K562 treated with DMSO at 1 percent for 48 hours (cell line): Measurements from ENCODE around the gene PSRC1. TPM values are rescaled to one million over a fixed set of nuclear protein-coding genes. Genes with fewer than 3 reads are reported as not detected.

Experiments used
- total RNA-seq: library from RNA; unstranded; fragments of 300-600 nt; gene quantifications from 2 replicates; pipeline ENCODE4 v1.2.3, GENCODE V29; 2022; ENCODE audit warnings: low replicate concordance; ENCODE audit errors: extremely low read depth

Gene PSRC1
- not detected in 2 replicates for total RNA-seq

GRCh38 chr1:109282952-109283747, at the start of gene PSRC1:
Gene PSRC1, minus strand, starts transcription at chr1:109283145.

GRCh38 chr1:109306832-109307273, 23.9 kb upstream of the PSRC1 start, which contains the start of gene MYBPHL:
Gene MYBPHL, minus strand, starts transcription at chr1:109307011. Its CDS starts 20 bp downstream, at chr1:109306991.

GRCh38 chr1:109248797-109249629, 33.9 kb downstream of the PSRC1 start, which contains the start of gene CELSR2:
Gene CELSR2, plus strand, starts transcription at chr1:109249539. Its CDS starts 541 bp downstream, at chr1:109250080.

Other genes with a start within 250 kb of the PSRC1 start
- gene WDR47, start 241.0 kb downstream of the PSRC1 start, total RNA-seq = not detected in 2 replicates
- gene TAF13, start 207.1 kb downstream of the PSRC1 start, total RNA-seq = not detected in 2 replicates
- not detected in 2 replicates for gene TMEM167B, start 192.4 kb downstream of the PSRC1 start, total RNA-seq
- gene ELAPOR1, start 169.0 kb downstream of the PSRC1 start, total RNA-seq = not detected in 2 replicates
- 288 TPM in 1 of 2 replicates, not detected in the other for gene SARS1, start 69.2 kb downstream of the PSRC1 start, total RNA-seq
- gene CELSR2, start 33.6 kb downstream of the PSRC1 start, total RNA-seq = not detected in 2 replicates
- not detected in 2 replicates for gene MYBPHL, start 23.9 kb upstream of the PSRC1 start, total RNA-seq
- not detected in 2 replicates for gene SORT1, start 114.8 kb upstream of the PSRC1 start, total RNA-seq
- not detected in 2 replicates for gene PSMA5, start 143.3 kb upstream of the PSRC1 start, total RNA-seq
- gene SYPL2, start 183.4 kb upstream of the PSRC1 start, total RNA-seq = not detected in 2 replicates
- not detected in 2 replicates for gene ATXN7L2, start 200.8 kb upstream of the PSRC1 start, total RNA-seq
- gene CYB561D1, start 210.9 kb upstream of the PSRC1 start, total RNA-seq = not detected in 2 replicates
- gene AMIGO1, start 226.6 kb upstream of the PSRC1 start, total RNA-seq = not detected in 2 replicates